WTC11 (cell line): ENCODE measurements around the gene SUN2. TPM values are rescaled to one million over a fixed set of nuclear protein-coding genes. Genes with fewer than 3 reads are reported as not detected.

ENCODE experiments used
- ATAC-seq: fragments of 200-7000 bp; cut with Tn5 transposase; 2 replicates; pipeline ENCODE4 v1.10.0; 2021; ENCODE audit warnings: mild to moderate bottlenecking, moderate library complexity
- CTCF ChIA-PET: fragments of 300-600 bp; sonication (Branson Sonifier 250); formaldehyde crosslinking; loops from one replicate; lab custom pipeline; 2021; ENCODE audit warnings: antibody characterized with exemption; lab: Charles Lee
- POLR2A ChIA-PET: fragments of 350-600 bp; sonication (Branson Sonifier 250); formaldehyde crosslinking; loops from one replicate; lab custom pipeline; 2021; ENCODE audit warnings: antibody characterized with exemption; lab: Charles Lee
- DNase-seq: peaks from one replicate; pipeline ENCODE4 v3.0.0; 2021; ENCODE audit warnings: low spot score
- H3K27ac Mint-ChIP-seq: 2 replicates; pipeline ENCODE4 v1.8.0; 2021; ENCODE audit warnings: mixed read lengths
- H3K27me3 Mint-ChIP-seq: 2 replicates; pipeline ENCODE4 v1.8.0; 2021; ENCODE audit warnings: low read depth, mild to moderate bottlenecking, moderate library complexity, mixed read lengths
- H3K36me3 Mint-ChIP-seq: 2 replicates; pipeline ENCODE4 v1.8.0; 2021; ENCODE audit warnings: mixed read lengths
- H3K4me1 Mint-ChIP-seq: 2 replicates; pipeline ENCODE4 v1.8.0; 2022; ENCODE audit warnings: mixed read lengths
- H3K4me3 Mint-ChIP-seq: 2 replicates; pipeline ENCODE4 v1.8.0; 2021; ENCODE audit warnings: mild to moderate bottlenecking, moderate library complexity, mixed read lengths
- H3K9me3 Mint-ChIP-seq: 2 replicates; pipeline ENCODE4 v1.8.0; 2021; ENCODE audit warnings: mixed read lengths
- FOXP1 ChIP-seq: sonication (generic); formaldehyde crosslinking; IDR thresholded peaks from 2 replicates; pipeline ENCODE4 v1.8.0; 2022; ENCODE audit warnings: missing genetic modification reagents, mild to moderate bottlenecking, moderate library complexity, borderline replicate concordance
- GTF2I ChIP-seq: fragments of 250-450 bp; sonication (Bioruptor Pico); conservative IDR thresholded peaks from 2 replicates; pipeline ENCODE4 v1.4.0; 2021; ENCODE audit warnings: mild to moderate bottlenecking
- HMGA2 ChIP-seq: fragments of 250-450 bp; sonication (Bioruptor Pico); IDR thresholded peaks from 2 replicates; pipeline ENCODE4 v1.4.0; 2021; ENCODE audit warnings: mild to moderate bottlenecking, moderate library complexity
- JUN ChIP-seq: sonication (generic); formaldehyde crosslinking; IDR thresholded peaks from 2 replicates; pipeline ENCODE4 v1.8.0; 2023; ENCODE audit warnings: mild to moderate bottlenecking, missing genetic modification reagents
- NFYB ChIP-seq: sonication (generic); formaldehyde crosslinking; conservative IDR thresholded peaks from 2 replicates; pipeline ENCODE4 v1.8.0; 2022; ENCODE audit warnings: low read depth, missing genetic modification reagents
- SP1 ChIP-seq: sonication (generic); formaldehyde crosslinking; conservative IDR thresholded peaks from 2 replicates; pipeline ENCODE4 v1.8.1; 2022; ENCODE audit warnings: missing genetic modification reagents
- TEAD1 ChIP-seq: sonication (generic); formaldehyde crosslinking; IDR thresholded peaks from 2 replicates; pipeline ENCODE4 v1.8.0; 2022; ENCODE audit warnings: mild to moderate bottlenecking, missing genetic modification reagents
- ZBTB43 ChIP-seq: sonication (generic); formaldehyde crosslinking; IDR thresholded peaks from 2 replicates; pipeline ENCODE4 v1.8.1; 2023; ENCODE audit warnings: mild to moderate bottlenecking, missing genetic modification reagents
- ZNF263 ChIP-seq: sonication (generic); formaldehyde crosslinking; IDR thresholded peaks from 2 replicates; pipeline ENCODE4 v1.8.1; 2022; ENCODE audit warnings: low read depth, mild to moderate bottlenecking, moderate library complexity, missing genetic modification reagents
- ZNF423 ChIP-seq: fragments of 250-450 bp; sonication (Bioruptor Pico); IDR thresholded peaks from 2 replicates; pipeline ENCODE4 v2.1.2; 2022; ENCODE audit warnings: mild to moderate bottlenecking, moderate library complexity
- total RNA-seq: library from RNA; stranded (reverse); gene quantifications from 3 replicates; pipeline ENCODE4 v1.2.3, GENCODE V29; 2021
- TF ChIP-seq, protein P1 (sequence below): fragments of 250-450 bp; sonication (Bioruptor Pico); IDR thresholded peaks from 2 replicates; pipeline ENCODE4 v1.9.0; 2021; ENCODE audit warnings: moderate library complexity, mild to moderate bottlenecking, inconsistent platforms, borderline replicate concordance
- TF ChIP-seq, protein P2 (sequence below): sonication (generic); formaldehyde crosslinking; IDR thresholded peaks from 2 replicates; pipeline ENCODE4 v1.8.1; 2022; ENCODE audit warnings: low read depth, missing genetic modification reagents, borderline replicate concordance
- TF ChIP-seq, protein P3 (sequence below): fragments of 200-600 bp; IDR thresholded peaks from 2 replicates; pipeline ENCODE4 v1.8.0; 2022; ENCODE audit warnings: antibody characterized with exemption
- TF ChIP-seq, protein P4 (sequence below): sonication (generic); formaldehyde crosslinking; IDR thresholded peaks from 2 replicates; pipeline ENCODE4 v1.8.1; 2022; ENCODE audit warnings: missing genetic modification reagents, borderline replicate concordance

The SUN2 gene
- total RNA-seq, 1 experiment from 2014 or later, result 30.1 TPM

DNA sequence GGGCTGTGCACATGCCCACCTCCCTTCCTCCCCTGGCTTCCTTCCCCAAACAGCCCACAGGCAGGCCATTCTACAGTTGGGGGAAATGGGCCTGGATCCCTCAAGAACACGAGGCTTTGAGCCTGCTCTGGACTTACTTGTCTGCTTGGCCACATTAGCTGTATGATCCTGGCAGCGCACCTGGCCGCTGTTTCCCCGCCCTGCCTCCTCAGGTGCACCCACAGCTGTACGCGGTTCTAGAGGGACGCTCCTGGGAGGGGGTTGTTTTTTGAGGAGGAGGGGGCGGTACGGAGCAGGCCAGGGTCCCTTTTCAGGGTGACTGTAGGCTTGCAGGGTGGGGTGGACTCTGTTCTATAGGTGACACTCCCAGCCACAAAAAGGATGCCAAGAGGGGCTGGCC lies 11.5 kb upstream of the SUN2 start (continued):
- TF ChIP-seq, protein P1, sequence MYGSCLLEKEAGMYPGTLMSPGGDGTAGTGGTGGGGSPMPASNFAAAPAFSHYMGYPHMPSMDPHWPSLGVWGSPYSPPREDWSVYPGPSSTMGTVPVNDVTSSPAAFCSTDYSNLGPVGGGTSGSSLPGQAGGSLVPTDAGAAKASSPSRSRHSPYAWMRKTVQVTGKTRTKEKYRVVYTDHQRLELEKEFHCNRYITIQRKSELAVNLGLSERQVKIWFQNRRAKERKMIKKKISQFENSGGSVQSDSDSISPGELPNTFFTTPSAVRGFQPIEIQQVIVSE (CRISPR knock-in tag), result no peak
- TF ChIP-seq ZNF263 (CRISPR knock-in tag), result no peak

GRCh38 chr22:38766076-38766777 lies 10.4 kb upstream of the SUN2 start:
- no peaks in the 10 kb centered on the region for H3K9me3 Mint-ChIP-seq
- H3K36me3 Mint-ChIP-seq, result no peaks in the 10 kb centered on the region
- ATAC-seq, result peak; percentile 90
- ChIA-PET CTCF (interaction anchor here (0.5 to 5.3 kb wide), 43 partner anchors 8 to 828 kb away, joined by 3 to 83 read pairs (median 4); partner anchors contain the start of genes CBX6, DNAL4, GTPBP1 and NPTXR), POLR2A (no interaction called here)
- H3K4me1 Mint-ChIP-seq, result 0 out of 2 replicates have a peak, but pooled peaks cover 1% of the 10 kb centered on the region
- no peak overlapping the region for H3K27ac Mint-ChIP-seq
- H3K4me3 Mint-ChIP-seq, result no peak overlapping the region
- TF ChIP-seq, protein P2, sequence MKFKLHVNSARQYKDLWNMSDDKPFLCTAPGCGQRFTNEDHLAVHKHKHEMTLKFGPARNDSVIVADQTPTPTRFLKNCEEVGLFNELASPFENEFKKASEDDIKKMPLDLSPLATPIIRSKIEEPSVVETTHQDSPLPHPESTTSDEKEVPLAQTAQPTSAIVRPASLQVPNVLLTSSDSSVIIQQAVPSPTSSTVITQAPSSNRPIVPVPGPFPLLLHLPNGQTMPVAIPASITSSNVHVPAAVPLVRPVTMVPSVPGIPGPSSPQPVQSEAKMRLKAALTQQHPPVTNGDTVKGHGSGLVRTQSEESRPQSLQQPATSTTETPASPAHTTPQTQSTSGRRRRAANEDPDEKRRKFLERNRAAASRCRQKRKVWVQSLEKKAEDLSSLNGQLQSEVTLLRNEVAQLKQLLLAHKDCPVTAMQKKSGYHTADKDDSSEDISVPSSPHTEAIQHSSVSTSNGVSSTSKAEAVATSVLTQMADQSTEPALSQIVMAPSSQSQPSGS (CRISPR knock-in tag), result no peak
- TF ChIP-seq ZNF423 (CRISPR knock-in tag) (peak; percentile 37; the same call in 1 of the 2 replicates), GTF2I (CRISPR knock-in tag) (no peak), FOXP1 (CRISPR knock-in tag) (0 out of 2 replicates have a peak, but pooled peaks have one; percentile 34)
- TF ChIP-seq, protein P3, sequence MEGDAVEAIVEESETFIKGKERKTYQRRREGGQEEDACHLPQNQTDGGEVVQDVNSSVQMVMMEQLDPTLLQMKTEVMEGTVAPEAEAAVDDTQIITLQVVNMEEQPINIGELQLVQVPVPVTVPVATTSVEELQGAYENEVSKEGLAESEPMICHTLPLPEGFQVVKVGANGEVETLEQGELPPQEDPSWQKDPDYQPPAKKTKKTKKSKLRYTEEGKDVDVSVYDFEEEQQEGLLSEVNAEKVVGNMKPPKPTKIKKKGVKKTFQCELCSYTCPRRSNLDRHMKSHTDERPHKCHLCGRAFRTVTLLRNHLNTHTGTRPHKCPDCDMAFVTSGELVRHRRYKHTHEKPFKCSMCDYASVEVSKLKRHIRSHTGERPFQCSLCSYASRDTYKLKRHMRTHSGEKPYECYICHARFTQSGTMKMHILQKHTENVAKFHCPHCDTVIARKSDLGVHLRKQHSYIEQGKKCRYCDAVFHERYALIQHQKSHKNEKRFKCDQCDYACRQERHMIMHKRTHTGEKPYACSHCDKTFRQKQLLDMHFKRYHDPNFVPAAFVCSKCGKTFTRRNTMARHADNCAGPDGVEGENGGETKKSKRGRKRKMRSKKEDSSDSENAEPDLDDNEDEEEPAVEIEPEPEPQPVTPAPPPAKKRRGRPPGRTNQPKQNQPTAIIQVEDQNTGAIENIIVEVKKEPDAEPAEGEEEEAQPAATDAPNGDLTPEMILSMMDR, result peak; percentile 66
- DNase-seq, result peak; percentile 84
- H3K27me3 Mint-ChIP-seq, result no peaks in the 10 kb centered on the region

- no peak for ATAC-seq
- H3K27ac Mint-ChIP-seq, result no peak overlapping the region
- CTCF ChIA-PET, result interaction anchor here (1.1 to 1.2 kb wide), 2 partner anchors 22 to 453 kb away, joined by 4 to 6 read pairs; no protein-coding TSS in a partner anchor
Measured at GRCh38 chr22:38762551-38762983, 6.8 kb upstream of the SUN2 start.

More at GRCh38 chr22:38762551-38762983, 6.8 kb upstream of the SUN2 start:
- Mint-ChIP-seq H3K9me3 (no peaks in the 10 kb centered on the region), H3K4me1 (no peaks in the 10 kb centered on the region), H3K27me3 (no peaks in the 10 kb centered on the region; the same call in 1 of the 2 replicates), H3K4me3 (no peak overlapping the region), H3K36me3 (no peaks in the 10 kb centered on the region)
- TF ChIP-seq NFYB (CRISPR knock-in tag), result no peak
- no peak for TF ChIP-seq JUN
- no peak for TF ChIP-seq HMGA2 (CRISPR knock-in tag)
- TF ChIP-seq TEAD1 (CRISPR knock-in tag), result no peak
- no peak for TF ChIP-seq SP1 (CRISPR knock-in tag)
- TF ChIP-seq, protein P4, sequence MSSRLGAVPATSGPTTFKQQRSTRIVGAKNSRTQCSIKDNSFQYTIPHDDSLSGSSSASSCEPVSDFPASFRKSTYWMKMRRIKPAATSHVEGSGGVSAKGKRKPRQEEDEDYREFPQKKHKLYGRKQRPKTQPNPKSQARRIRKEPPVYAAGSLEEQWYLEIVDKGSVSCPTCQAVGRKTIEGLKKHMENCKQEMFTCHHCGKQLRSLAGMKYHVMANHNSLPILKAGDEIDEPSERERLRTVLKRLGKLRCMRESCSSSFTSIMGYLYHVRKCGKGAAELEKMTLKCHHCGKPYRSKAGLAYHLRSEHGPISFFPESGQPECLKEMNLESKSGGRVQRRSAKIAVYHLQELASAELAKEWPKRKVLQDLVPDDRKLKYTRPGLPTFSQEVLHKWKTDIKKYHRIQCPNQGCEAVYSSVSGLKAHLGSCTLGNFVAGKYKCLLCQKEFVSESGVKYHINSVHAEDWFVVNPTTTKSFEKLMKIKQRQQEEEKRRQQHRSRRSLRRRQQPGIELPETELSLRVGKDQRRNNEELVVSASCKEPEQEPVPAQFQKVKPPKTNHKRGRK, result no peak
- no peak for TF ChIP-seq ZBTB43 (CRISPR knock-in tag)
- TF ChIP-seq ZNF423 (CRISPR knock-in tag), result no peak
- no peak for DNase-seq
- POLR2A ChIA-PET, result no interaction called here
